AG09319 (cell line): ENCODE measurements around the gene C6orf132.

Experiments
- DNase-seq: peaks from one replicate; pipeline ENCODE4 v3.0.0-alpha.2; 2010; ENCODE audit warnings: low read depth; ENCODE audit errors: extremely low read depth
- TF ChIP-seq, protein P1 (sequence below): IDR thresholded peaks from 2 replicates; pipeline ENCODE4 v1.5.1; 2011; ENCODE audit warnings: low read depth, mild to moderate bottlenecking, inconsistent platforms, low read length, moderate library complexity

Gene C6orf132

DNA sequence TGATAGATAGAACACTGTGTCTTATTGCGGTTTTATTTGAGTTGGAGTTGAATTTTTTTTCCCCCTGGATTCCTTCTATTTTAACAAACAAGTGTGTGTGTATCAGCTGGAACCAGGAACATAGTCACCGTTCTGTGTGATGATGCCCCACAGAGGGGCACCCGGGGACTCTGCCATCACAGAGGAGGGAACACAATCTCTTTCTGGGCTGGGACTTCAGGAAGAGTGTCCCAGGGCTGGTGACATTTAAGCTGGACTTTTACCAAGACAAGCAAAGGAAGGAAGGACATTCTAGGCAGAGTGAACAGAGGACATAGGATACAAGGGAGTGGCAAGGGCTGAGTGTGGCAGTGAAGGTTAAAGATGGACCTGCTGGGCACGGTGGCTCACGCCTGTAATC lies 58.9 kb downstream of the C6orf132 start:
- TF ChIP-seq, protein P1, sequence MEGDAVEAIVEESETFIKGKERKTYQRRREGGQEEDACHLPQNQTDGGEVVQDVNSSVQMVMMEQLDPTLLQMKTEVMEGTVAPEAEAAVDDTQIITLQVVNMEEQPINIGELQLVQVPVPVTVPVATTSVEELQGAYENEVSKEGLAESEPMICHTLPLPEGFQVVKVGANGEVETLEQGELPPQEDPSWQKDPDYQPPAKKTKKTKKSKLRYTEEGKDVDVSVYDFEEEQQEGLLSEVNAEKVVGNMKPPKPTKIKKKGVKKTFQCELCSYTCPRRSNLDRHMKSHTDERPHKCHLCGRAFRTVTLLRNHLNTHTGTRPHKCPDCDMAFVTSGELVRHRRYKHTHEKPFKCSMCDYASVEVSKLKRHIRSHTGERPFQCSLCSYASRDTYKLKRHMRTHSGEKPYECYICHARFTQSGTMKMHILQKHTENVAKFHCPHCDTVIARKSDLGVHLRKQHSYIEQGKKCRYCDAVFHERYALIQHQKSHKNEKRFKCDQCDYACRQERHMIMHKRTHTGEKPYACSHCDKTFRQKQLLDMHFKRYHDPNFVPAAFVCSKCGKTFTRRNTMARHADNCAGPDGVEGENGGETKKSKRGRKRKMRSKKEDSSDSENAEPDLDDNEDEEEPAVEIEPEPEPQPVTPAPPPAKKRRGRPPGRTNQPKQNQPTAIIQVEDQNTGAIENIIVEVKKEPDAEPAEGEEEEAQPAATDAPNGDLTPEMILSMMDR, result no peak
- DNase-seq, result no peak

DNA sequence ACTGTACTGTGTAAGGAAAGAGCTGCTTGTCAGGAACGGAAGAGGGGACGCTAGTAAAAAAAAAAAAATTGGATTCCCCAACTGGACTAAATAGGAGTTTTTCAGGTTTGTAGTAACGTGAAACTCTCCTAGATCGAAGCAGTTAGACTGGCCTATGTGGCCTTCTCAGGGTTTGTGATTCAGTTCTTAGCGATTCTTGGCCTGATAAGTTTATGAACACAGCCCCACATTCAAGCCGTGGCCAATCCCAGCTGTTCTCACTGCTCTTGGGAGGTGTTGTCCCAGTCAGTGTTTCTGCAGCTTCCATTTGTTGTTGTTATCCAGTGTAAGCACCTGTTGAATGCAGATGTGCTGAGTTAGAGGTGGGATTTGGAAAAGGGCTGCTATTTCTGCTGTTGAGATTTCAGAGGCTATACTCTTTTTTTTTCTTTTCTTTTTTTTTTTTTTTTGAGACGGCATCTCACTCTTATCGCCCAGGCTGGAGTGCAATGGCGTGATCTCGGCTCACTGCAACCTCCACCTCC lies 62.4 kb downstream of the C6orf132 start:
- no peak for DNase-seq
- TF ChIP-seq, protein P1, result no peak

DNA sequence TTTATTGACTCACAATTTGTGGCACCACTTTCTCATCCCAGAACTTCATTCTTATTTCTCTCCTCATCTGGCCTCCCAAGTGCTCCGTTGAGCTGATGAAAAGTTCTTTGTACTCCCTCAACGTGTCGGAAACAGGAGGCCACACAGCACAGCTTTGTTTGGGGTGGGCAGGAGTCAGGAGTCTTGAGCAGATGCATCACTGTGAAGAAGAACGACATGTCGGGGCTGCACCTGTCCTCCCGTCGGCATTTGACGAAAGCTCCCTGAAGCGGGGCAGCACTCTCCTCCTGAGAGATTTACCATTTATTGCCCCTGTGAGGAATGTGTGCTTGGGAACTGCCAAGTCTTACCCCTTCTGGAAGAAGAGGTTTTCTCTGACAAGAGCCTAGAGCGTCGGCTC lies 64.0 kb downstream of the C6orf132 start:
- TF ChIP-seq, protein P1, result no peak
- no peak for DNase-seq

DNA sequence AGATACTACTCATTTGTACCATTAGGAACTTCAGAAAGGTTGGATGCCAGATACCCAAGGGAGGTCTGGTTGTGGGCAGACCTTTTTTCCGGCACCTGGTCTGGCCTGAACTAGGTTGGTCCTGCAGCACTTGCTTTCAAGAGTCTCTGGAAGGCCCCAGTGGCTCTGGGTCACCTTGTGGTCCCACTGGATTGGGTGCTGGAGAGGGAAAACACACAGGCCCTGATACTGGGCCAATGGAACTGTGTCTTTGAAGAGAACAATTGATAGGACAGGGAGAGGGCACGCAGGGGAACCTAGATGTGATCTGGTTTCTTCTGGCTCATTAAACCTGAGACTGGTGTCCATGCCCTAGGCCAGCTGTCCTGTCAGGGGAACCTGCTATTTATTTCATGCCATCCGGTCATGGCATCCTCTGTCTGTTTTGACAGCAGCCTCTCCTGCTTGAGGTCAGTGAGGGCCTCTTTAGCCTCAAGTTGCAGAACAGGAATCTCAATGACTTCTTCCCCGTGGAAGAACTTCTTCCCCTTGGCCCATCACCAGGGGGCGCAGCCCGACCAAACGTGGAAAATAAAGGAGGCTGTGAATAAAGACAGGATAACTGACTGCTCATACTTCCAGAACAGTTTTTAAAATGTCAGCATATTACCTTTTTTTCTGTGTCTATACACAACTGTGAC lies 67.1 kb downstream of the C6orf132 start:
- TF ChIP-seq, protein P1, result peak; percentile 97
- peak; percentile 67 for DNase-seq

DNA sequence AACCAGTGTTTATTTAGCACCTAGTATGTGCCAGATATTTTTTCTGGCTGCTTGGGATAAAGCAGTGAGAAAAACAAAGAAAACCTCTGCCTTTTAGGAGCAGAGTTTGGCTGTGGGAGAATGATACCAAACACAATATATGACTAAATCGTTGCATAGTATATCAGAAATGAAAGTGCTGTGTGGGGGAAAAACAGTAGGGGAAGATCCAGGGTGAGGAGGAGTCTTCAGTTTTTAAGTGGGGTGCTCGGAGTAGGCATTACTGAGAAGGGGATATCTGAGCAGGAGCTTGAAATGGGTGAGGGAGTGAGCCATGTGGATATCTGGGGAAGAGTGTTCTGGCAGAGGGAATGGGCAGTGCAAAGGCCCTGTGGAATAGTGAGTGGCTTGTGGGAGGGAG lies 69.1 kb downstream of the C6orf132 start:
- DNase-seq, result no peak
- TF ChIP-seq, protein P1, result no peak

DNA sequence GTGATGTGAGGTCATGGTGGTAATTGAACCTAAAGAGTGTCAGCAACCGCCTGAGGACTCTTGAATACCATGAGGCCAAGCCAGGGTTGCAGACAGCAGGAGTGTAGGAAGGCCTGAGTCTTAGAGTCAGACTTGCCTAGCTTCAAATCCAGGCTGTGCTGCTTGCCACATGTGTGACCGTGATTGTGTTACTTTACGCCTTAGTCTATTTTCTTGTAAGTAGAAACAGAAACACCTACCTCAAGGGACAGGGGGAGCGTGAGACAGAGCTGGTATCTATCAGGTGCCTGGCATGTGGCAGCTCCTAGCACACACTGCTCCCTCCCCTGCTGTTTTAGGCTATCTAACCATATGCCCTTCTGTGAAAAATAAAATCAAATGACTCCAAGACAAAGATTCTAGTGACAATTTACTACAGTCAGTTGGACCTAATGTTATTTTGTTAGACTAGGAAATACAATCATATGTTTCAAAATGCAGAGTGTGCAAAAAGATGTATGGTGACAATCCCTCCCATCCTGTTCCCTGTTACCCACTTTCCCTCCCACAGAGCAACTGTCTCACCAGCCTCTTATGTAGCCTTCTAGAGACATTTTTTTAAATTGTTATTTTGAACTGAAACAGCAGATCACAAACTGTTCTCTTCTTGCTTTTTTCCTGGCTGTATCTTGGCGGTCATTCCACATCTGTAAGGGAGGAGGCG lies 70.4 kb downstream of the C6orf132 start:
- no peak for DNase-seq
- TF ChIP-seq, protein P1, result no peak

DNA sequence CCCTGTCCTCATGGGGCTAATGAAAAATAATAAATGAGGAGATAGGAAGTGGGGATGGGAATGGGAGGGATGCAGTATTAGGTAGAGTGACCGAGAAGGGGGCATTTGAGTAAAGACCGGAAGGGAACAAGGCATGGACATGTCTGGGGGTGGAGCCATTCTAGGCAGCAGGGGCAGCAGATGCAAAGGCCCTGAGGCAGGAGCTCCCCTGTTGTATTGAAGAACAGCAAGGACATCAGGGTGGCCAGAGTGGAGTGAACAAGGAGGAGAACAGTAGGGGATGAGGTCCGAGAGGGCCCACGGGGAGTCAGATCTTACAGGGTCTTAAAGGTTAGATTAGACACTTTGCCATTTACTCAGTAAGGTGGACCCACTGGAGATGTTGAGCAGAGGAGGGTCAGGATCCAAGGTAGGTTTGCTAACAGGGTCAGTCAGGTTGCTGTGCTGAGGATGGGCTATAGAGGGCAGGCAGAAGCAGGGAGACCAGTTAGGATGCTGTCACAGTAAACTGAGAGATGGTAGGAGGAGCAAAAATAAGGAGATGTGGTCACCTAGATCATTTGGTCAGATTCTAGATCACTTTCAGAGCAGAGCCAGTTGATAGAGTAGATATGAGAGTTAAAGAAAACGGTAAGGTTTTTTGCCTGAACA lies 73.4 kb downstream of the C6orf132 start:
- TF ChIP-seq, protein P1, result no peak

More for the DNA sequence above, 73.4 kb downstream of the C6orf132 start:
- no peak for DNase-seq
